K562 (cell line): ENCODE measurements around the gene CCNDBP1. TPM values are rescaled to one million over a fixed set of nuclear protein-coding genes. Genes with fewer than 3 reads are reported as not detected.

Experiments used
- BDP1 ChIP-seq: IDR thresholded peaks from 3 replicates; pipeline ENCODE4 v1.6.1; 2011; ENCODE audit not compliant: insufficient read length, insufficient read depth
- BHLHE40 ChIP-seq: IDR thresholded peaks from 2 replicates; pipeline ENCODE4 v1.6.1; 2011; ENCODE audit warnings: low read length, improper control_type of control experiment
- CHCHD3 ChIP-seq: fragments of 250-450 bp; sonication (Bioruptor Pico); IDR thresholded peaks from 2 replicates; pipeline ENCODE4 v2.1.2; 2022; ENCODE audit warnings: mild to moderate bottlenecking
- CHD4 ChIP-seq: fragments of 200-600 bp; sonication (generic); IDR thresholded peaks from 3 replicates; pipeline ENCODE4 v1.6.1; 2012; ENCODE audit warnings: low read depth, mild to moderate bottlenecking, mixed read lengths, low read length, inconsistent platforms; ENCODE audit not compliant: insufficient read depth, insufficient replicate concordance, poor library complexity, severe bottlenecking
- EHMT2 ChIP-seq: fragments of 450-650 bp; IDR thresholded peaks from 2 replicates; pipeline ENCODE4 v1.6.1; 2018; ENCODE audit warnings: antibody characterized with exemption
- MCM7 ChIP-seq, 2 experiments: fragments of 450-650 bp; IDR thresholded peaks; 2 replicates each; pipeline ENCODE4 v1.6.1; 2016 to 2018
- SIN3A ChIP-seq, 2 experiments: fragments of 150-350 bp in 1 of 2; IDR thresholded peaks; 2 replicates each; pipeline ENCODE4 v1.6.1; 2011 to 2016; ENCODE audit warnings: borderline replicate concordance in 2 of 2, low read depth in 2 of 2, low read length in 2 of 2, mild to moderate bottlenecking in 2 of 2, moderate library complexity in 2 of 2; ENCODE audit not compliant: control insufficient read depth in 1 of 2
- SIRT6 ChIP-seq: IDR thresholded peaks from one replicate; pipeline ENCODE4 v1.6.1; 2012; ENCODE audit warnings: low read depth, mild to moderate bottlenecking, control low read depth, inconsistent platforms, low read length, moderate library complexity
- SIX5 ChIP-seq, 2 experiments: IDR thresholded peaks; 2 replicates each; pipeline ENCODE4 v1.6.1; 2011; ENCODE audit warnings: low read length in 2 of 2, borderline replicate concordance in 1 of 2, low read depth in 1 of 2, mild to moderate bottlenecking in 1 of 2, moderate library complexity in 1 of 2; ENCODE audit not compliant: insufficient read depth in 1 of 2
- TAF1 ChIP-seq: IDR thresholded peaks from 2 replicates; pipeline ENCODE4 v1.6.1; 2011; ENCODE audit warnings: mild to moderate bottlenecking, low read length, moderate library complexity; ENCODE audit not compliant: insufficient read depth, control insufficient read depth, severe bottlenecking; ENCODE audit errors: extremely low read depth
- ZBTB17 ChIP-seq: fragments of 450-650 bp; formaldehyde crosslinking; IDR thresholded peaks from 2 replicates; pipeline ENCODE4 v1.4.0; 2020; ENCODE audit warnings: mild to moderate bottlenecking
- ZNF766 ChIP-seq: fragments of 200-800 bp; sonication (Bioruptor generic); conservative IDR thresholded peaks from 2 replicates; pipeline ENCODE4 v1.6.1; 2016; ENCODE audit warnings: missing genetic modification characterization, missing compliant biosample characterization
- polyA plus RNA-seq, 8 experiments: library from polyadenylated mRNA; depleted of rRNA in 4 of 8; stranded (reverse) in 5 of 8; unstranded in 3 of 8; fragments of >200 nt; fragmentation: Nextera tagmentation in 2 of 8; fragmentation: Illumina TruSeq in 1 of 8; extraction: Ambion mirVana in 2 of 8; extraction: Trizol in 1 of 8; gene quantifications; 2 replicates each; pipeline versions ENCODE4 v1.2.1 to v1.2.3, GENCODE V29; 2011 to 2014; ENCODE audit warnings: inconsistent platforms in 1 of 8, missing spikeins in 1 of 8
- total RNA-seq, 7 experiments: library from RNA; depleted of rRNA in 6 of 7; stranded (reverse); fragments of >200 nt in 6 of 7; fragmentation: Illumina TruSeq in 2 of 7; extraction: Trizol in 2 of 7; gene quantifications; 2 replicates each; pipeline versions ENCODE4 v1.2.1 to v1.2.3, GENCODE V29; 2011 to 2021; ENCODE audit warnings: low replicate concordance in 1 of 7
- TF ChIP-seq, protein P1 (sequence below): fragments of 450-650 bp; IDR thresholded peaks from 2 replicates; pipeline ENCODE4 v1.7.1; 2018; ENCODE audit warnings: mild to moderate bottlenecking, low read depth; ENCODE audit not compliant: partially characterized antibody
- TF ChIP-seq, protein P2 (sequence below), 2 experiments: fragments of 450-650 bp; formaldehyde crosslinking in 1 of 2; IDR thresholded peaks; 2 replicates each; pipeline versions ENCODE4 v1.4.0 to v1.6.1; 2014 to 2020; ENCODE audit warnings: mild to moderate bottlenecking in 2 of 2, borderline replicate concordance in 1 of 2, low read depth in 1 of 2
- TF ChIP-seq, protein P3 (sequence below): sonication (generic); formaldehyde crosslinking; IDR thresholded peaks from 2 replicates; pipeline ENCODE4 v1.8.1; 2023; ENCODE audit warnings: mild to moderate bottlenecking, missing genetic modification reagents, moderate library complexity

The CCNDBP1 gene
- total and polyA plus RNA-seq, 9 of the 15 experiments (the other 6 are each of a cell fraction or from before 2014, with no cell fraction given): 37.0 to 111 (median 55.5) TPM

DNA sequence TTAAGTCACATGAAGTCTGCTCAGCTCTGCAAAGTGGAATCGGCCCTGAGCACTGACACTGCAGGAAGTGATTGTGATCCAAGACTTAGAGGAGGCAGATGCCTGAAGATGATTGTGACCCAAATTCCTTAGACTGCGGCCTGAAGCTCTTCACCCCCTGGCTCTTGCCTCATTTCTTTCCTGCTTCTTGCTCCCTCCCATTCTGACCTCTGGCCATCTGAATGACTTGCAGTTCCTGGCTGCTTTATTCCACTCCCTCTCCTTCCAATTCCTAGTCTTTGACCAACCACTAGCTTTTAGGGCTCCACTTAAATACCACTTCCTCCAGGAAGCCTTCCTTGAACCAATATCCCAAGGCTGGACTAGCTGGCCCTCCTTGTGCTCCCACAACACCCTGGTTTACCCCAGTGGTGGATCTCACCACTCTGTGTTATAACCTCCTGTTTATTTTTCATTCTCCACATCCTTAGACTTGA, 45.5 kb downstream of the CCNDBP1 start (continued):
- no peak for TF ChIP-seq SIN3A (IDR thresholded peaks at IDR 0.05; ENCODE audit: borderline replicate concordance in 2 of 2, control insufficient read depth in 1 of 2, low read depth in 2 of 2, low read length in 2 of 2)
- no peak for TF ChIP-seq CHCHD3 (CRISPR knock-in tag)
- TF ChIP-seq, protein P1, sequence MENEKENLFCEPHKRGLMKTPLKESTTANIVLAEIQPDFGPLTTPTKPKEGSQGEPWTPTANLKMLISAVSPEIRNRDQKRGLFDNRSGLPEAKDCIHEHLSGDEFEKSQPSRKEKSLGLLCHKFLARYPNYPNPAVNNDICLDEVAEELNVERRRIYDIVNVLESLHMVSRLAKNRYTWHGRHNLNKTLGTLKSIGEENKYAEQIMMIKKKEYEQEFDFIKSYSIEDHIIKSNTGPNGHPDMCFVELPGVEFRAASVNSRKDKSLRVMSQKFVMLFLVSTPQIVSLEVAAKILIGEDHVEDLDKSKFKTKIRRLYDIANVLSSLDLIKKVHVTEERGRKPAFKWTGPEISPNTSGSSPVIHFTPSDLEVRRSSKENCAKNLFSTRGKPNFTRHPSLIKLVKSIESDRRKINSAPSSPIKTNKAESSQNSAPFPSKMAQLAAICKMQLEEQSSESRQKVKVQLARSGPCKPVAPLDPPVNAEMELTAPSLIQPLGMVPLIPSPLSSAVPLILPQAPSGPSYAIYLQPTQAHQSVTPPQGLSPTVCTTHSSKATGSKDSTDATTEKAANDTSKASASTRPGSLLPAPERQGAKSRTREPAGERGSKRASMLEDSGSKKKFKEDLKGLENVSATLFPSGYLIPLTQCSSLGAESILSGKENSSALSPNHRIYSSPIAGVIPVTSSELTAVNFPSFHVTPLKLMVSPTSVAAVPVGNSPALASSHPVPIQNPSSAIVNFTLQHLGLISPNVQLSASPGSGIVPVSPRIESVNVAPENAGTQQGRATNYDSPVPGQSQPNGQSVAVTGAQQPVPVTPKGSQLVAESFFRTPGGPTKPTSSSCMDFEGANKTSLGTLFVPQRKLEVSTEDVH: no peak
- TF ChIP-seq, protein P2, sequence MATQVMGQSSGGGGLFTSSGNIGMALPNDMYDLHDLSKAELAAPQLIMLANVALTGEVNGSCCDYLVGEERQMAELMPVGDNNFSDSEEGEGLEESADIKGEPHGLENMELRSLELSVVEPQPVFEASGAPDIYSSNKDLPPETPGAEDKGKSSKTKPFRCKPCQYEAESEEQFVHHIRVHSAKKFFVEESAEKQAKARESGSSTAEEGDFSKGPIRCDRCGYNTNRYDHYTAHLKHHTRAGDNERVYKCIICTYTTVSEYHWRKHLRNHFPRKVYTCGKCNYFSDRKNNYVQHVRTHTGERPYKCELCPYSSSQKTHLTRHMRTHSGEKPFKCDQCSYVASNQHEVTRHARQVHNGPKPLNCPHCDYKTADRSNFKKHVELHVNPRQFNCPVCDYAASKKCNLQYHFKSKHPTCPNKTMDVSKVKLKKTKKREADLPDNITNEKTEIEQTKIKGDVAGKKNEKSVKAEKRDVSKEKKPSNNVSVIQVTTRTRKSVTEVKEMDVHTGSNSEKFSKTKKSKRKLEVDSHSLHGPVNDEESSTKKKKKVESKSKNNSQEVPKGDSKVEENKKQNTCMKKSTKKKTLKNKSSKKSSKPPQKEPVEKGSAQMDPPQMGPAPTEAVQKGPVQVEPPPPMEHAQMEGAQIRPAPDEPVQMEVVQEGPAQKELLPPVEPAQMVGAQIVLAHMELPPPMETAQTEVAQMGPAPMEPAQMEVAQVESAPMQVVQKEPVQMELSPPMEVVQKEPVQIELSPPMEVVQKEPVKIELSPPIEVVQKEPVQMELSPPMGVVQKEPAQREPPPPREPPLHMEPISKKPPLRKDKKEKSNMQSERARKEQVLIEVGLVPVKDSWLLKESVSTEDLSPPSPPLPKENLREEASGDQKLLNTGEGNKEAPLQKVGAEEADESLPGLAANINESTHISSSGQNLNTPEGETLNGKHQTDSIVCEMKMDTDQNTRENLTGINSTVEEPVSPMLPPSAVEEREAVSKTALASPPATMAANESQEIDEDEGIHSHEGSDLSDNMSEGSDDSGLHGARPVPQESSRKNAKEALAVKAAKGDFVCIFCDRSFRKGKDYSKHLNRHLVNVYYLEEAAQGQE (IDR thresholded peaks at IDR 0.05; ENCODE audit: borderline replicate concordance): 0 out of 2 replicates have a peak, but pooled peaks have one; percentile 2
- TF ChIP-seq, protein P2 (CRISPR knock-in tag; IDR thresholded peaks at IDR 0.05; ENCODE audit: low read depth): no peak
- no peak for TF ChIP-seq SIX5 (IDR thresholded peaks at IDR 0.05; ENCODE audit: borderline replicate concordance in 1 of 2, insufficient read depth in 1 of 2, low read depth in 1 of 2, low read length in 2 of 2)
- TF ChIP-seq CHD4: no peak
- TF ChIP-seq MCM7 (IDR thresholded peaks at IDR 0.05): no peak
- no peak for TF ChIP-seq ZBTB17 (CRISPR knock-in tag)
- TF ChIP-seq TAF1: no peak
- TF ChIP-seq SIRT6: no peak
- TF ChIP-seq EHMT2: peak; percentile 48; the same call in 1 of the 2 replicates
- TF ChIP-seq ZNF766: 0 out of 2 replicates have a peak, but pooled peaks have one; percentile 34
- no peak for TF ChIP-seq BHLHE40
- TF ChIP-seq, protein P3, sequence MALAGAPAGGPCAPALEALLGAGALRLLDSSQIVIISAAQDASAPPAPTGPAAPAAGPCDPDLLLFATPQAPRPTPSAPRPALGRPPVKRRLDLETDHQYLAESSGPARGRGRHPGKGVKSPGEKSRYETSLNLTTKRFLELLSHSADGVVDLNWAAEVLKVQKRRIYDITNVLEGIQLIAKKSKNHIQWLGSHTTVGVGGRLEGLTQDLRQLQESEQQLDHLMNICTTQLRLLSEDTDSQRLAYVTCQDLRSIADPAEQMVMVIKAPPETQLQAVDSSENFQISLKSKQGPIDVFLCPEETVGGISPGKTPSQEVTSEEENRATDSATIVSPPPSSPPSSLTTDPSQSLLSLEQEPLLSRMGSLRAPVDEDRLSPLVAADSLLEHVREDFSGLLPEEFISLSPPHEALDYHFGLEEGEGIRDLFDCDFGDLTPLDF (CRISPR knock-in tag): no peak
- no peak for TF ChIP-seq BDP1
